GM21526 (cell line): Measurements from ENCODE around the gene SLC44A2.

Source experiments
- ATAC-seq: cut with Tn5 transposase; IDR thresholded peaks from one replicate; pipeline ENCODE4 v1.9.1; 2021; ENCODE audit warnings: moderate library complexity; ENCODE audit not compliant: unreplicated experiment, low FRiP score

SLC44A2 gene

DNA sequence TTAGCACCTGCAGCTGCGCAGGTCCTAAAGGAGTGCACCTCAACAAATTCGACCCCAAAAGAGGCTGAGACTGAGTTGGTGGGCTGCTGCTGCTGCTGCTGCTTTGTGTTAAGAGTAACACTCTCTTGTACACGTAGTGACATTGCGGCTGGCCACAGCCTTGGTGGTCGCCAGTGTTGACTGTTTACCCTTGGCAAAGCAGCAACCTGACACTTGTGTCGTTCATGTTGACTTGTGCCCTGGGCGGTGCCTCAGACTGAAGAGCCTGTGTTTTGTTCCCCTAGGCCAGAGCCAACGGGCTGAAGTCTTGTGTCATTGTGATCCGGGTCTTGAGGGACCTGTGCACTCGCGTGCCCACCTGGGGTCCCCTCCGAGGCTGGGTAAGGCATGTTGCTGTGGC, 53.5 kb downstream of the SLC44A2 start:
- no peak for ATAC-seq

DNA sequence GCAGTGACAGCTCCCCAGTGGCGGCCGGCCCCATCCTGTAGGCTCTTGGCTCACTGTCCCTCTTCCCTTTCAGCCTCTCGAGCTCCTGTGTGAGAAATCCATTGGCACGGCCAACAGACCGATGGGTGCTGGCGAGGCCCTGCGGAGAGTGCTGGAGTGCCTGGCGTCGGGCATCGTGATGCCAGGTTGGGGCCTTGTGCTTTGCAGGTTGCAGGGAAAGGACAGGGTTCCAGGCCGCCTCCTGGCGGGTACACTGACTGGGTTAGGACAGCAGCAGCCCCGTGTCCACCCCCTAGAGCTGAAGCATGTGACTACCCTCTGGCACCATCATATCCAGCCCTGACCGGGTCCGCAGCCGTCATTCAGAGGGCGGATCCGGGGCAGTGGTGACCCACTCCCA, 54.4 kb downstream of the SLC44A2 start:
- no peak for ATAC-seq

DNA sequence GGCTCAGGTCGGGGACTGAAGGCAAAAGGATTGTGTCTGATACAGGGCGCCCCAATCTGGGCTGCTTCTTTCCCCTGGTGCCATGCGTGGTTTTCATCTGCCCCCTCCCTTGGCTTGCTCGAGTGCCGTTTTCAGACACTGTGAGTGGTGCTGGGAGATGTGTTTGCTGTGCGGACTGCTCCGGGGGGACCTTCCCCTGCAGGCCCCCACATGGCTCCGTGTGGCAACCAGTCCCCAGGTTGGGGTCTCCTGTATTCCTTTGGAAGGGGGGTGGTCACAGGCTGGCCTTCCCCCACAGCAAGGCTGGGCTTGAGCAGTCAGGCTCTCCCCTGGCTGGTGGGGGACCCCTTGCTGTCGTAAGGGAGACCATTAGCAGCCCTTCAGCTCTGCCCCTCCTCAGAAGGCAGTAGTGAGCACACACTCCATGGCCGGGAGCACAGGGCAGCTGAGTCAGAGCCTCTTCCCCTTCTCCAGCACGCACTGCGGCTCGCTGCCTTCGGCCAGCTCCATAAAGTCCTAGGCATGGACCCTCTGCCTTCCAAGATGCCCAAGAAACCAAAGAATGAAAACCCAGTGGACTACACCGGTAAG, 55.3 kb downstream of the SLC44A2 start:
- no peak for ATAC-seq

DNA sequence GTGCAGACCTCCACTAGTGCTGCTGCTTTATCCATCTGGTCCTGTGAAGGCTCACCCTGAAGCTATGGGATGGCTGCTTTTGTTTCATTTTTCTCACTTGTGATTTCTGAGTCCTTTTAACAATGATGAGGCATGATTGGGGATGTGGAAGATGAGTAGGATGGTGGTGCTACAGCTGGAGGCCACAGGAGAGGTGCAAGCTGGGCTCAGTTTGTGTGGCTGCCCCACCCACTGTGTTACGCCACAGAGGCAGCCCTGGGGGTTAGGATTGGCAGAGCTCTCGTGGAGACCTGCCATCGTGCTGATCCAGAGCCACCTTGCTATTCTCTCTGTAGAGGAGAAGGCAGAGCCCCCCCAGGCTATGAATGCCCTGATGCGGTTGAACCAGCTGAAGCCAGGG, 56.3 kb downstream of the SLC44A2 start:
- ATAC-seq = no peak

DNA sequence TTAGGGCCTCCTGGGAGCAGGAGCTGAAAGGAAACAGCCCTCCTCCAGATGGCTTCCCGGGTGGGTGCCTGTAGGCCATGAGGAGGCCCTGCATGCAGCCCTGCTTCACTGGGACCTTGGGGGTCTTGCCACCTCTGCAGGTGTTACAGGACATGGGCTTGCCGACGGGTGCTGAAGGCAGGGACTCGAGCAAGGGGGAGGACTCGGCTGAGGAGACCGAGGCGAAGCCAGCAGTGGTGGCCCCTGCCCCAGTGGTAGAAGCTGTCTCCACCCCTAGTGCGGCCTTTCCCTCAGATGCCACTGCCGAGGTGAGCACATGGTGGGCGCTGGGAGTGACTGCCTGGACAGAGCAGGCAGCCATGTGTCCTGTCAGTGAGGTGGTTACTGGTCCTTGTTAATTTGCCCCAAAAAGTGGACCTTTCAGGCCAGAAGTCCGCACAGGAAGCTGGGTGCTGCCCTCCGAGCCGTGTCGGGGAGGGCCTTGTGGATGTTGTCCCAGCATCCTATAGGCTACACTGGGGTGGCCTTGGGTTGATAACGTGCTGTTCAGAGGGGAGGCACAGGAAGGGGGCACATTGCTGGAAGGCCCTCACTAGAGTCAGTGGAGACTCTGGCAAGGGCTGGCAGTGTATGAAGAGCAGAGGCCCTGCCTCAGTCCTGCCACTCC, 57.2 kb downstream of the SLC44A2 start:
- ATAC-seq = no peak

DNA sequence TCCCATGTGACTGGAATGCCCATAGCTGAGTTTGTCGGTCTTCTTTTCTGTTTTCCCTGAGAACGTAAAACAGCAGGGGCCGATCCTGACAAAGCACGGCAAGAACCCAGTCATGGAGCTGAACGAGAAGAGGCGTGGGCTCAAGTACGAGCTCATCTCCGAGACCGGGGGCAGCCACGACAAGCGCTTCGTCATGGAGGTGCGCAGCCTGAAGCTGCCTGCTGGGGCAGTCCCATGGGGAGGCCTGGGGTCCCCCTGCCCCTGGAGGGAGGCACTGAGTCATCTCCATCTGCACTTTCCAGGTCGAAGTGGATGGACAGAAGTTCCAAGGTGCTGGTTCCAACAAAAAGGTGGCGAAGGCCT, 57.7 kb downstream of the SLC44A2 start:
- no peak for ATAC-seq

DNA sequence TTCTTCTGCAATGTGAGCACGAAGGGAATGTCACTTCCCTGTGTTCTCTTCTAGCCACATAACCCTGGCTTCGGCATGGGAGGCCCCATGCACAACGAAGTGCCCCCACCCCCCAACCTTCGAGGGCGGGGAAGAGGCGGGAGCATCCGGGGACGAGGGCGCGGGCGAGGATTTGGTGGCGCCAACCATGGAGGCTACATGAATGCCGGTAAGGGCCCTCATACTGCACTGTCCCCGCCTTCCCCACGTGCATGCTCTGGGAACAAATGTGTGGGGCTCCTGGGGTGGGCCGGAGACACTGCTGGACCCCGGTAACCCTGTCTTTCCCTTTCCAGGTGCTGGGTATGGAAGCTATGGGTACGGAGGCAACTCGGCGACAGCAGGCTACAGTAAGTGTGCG, 58.2 kb downstream of the SLC44A2 start:
- ATAC-seq = no peak

DNA sequence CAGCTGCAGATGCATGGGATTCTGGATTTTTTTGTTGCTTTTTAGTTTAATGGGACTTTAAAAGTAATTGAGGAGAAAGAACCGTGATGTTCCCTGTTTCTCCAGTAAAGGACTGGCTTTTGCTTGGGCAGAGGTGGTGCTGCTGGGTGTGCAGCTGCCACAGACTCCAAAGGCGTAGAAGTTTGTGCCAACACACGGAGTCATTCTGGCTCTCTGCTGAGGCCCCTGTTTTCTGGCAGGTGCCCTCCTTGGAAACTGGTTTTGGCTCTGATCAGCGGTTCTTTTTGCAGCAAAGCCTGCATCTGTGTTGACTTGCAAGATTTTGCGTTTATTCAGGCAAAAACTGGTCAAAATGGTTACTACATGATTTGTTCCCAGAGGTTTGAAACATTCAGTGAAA, 59.9 kb downstream of the SLC44A2 start:
- ATAC-seq = no peak

DNA sequence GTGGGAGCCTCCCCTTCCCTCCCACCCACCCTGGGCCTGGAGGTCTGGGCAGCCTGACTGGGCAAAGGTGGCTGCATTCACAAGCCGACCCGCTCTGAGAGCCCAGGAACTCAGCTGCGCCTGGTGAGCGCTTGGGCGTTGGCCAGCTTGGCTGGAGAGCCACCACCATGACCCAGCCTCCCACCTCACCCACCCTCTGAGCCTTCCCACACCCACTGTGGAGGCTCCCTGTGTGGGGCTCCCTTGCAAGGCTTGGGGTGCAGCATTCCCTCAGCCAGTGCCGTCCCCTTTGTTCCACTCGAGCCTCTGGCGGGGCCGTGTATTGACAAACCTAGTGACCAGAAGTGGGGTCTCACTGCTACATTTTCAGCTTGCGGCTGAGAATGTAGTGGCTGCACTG, 60.8 kb downstream of the SLC44A2 start:
- no peak for ATAC-seq

DNA sequence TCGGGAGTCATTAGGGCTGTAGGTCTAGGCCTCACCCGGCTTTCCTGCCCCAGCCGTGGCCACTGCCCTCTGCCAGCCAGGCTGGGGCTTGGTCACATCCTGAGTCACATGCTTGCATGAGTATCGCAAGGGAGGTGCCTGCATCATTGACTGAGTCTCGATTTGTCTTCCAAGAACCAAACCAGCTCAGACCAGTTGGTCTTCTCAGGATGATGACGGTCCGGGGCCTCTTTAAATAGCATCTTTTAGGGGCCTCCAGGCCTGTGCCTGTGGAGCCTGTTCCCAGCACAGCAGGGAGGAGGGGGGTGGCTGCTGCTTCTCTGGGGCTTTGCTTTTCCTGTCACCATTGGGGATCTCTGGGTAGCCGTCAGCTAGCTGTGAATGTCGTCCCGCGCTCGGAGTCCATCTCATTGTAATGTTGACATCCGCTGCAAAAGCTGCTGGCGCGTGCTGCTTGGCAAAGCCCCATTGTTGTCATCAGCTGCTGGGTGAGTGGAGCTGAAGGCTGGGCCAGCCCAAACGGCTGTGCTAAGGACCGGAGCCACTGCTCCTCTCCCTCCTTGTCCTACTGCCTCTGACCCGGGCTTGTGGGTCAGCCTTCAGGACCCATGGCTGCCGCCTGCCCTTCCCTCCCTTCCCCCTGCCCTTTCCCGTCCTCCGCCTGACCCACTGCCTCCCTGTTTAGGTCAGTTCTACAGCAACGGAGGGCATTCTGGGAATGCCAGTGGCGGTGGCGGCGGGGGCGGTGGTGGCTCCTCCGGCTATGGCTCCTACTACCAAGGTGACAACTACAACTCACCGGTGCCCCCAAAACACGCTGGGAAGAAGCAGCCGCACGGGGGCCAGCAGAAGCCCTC, 61.5 kb downstream of the SLC44A2 start:
- no peak for ATAC-seq

DNA sequence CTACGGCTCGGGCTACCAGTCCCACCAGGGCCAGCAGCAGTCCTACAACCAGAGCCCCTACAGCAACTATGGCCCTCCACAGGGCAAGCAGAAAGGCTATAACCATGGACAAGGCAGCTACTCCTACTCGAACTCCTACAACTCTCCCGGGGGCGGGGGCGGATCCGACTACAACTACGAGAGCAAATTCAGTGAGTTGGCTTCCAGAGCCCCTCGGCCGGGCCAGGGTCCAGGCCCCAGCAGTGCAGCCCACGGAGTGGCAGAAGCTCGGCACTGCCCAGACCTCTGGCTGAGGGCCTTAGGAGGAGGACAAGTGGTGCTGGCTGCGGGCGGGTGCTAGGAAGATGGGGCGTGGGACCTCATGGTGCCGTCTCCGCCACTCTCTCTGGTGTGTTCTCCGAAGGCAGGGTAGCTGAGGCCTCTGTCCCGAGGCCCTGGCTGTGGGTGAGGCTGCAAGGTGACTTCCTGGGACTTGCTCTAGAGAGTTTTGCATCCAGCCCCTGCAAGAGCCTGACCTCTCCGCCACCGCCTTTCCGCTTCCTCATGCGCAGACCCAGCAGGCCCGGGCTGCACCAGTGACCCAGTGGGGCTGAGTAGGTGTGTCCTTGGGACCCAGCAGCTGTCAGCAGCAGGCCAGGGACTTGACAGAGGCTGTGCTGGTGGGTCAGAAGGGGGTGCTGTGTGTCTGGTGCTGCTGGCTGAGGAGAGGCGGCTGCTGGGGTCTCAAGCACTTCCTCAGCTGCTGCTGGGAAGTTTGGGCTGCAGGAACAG, 62.4 kb downstream of the SLC44A2 start:
- no peak for ATAC-seq

DNA sequence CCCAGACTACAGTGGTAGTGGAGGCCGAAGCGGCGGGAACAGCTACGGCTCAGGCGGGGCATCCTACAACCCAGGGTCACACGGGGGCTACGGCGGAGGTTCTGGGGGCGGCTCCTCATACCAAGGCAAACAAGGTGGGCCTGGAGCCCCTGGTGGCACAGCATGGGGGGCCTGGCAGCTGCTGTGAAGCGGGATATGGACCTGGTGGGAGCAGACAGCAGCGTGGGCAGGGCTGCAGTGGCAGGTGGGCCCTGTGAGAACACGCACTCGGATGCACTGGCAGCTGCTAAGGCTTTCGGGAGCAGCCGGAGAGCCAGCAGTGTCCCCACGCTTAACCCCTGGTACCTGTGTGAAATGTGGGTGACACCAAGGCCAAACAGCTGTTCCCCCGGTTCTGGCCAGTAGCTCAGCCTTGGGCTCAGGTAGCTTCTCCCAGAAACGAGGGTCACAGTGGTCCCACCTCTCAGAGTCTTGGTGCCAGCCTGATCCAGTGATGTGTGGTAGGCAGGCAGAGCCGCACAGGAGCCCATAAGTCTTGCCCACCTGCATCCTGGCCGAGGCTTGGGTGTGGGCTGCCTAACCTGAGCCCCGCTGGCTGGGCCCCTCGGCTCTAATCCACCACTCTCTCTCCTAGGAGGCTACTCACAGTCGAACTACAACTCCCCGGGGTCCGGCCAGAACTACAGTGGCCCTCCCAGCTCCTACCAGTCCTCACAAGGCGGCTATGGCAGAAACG, 63.4 kb downstream of the SLC44A2 start:
- no peak for ATAC-seq

DNA sequence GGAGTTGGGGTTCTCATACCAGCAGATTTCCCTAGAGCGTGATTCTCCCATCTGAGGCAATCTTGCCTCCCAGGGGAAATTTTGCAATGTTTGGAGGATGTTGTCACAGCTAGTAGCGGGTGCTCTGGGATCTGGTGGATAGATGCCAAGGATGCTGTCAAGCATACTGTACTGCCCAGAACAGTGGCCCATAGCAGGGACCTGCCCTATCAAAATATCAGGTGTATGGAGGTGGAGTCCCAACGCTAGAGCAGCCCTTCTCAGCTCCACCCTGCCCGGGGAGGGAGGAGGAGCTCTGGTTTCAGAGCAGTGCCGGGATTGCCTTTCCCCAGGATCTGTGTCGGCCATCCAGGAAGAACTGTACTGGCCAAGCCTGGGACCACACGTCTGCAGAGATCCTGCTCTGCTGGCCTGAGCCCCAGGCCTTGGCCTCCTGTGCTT, 65.0 kb downstream of the SLC44A2 start:
- ATAC-seq = no peak

DNA sequence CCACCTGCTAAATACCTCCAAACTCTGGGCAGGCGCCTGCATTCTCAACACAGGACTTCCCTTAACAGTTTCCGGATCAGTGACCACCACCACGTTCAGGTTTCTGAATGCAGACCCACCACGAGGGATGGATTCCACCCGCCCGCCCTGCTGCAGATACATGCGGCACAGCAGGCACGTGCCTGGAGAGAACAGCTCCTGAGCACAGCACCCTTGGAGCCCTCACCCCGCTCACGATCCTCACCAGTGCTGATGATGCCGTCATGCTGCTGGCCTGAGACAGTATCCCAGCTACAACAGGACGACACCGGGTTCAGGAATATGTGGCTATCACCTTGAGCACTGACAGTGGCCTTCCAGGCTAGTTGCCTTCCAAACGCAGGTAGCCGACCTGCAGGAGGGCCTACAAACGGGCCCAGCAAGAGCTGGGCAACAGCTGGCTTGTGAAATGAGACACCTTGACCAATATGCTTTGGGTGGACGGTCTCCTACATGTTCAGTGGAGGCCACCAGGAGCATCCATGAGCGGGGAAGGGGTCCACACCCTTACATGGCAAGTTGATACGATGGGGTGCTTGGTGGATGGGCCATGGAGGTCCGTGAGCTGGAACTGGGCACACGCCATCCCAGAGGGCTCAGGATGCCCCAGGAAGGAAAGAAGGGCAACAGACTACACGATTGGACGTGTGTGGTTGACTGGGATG, 66.0 kb downstream of the SLC44A2 start:
- ATAC-seq = no peak

DNA sequence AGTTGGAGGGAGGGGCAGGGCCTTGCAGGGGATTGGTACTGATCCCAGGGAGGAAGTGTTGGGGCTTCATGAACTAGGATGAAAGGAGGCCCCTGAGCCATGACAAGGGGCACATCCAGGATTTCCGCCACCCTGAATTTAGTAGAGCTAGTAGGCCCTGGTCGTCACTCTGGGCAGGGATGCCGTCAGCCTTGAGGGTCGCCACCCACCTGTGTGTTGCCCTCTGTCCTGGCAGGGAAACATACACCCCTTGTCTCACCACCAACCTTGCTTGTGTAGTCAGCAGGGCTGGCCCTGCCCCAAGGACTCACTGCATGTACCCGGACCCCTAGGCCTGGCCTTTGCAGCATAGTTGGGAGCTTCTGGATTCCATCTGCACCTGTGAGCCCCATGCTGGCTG, 66.5 kb downstream of the SLC44A2 start:
- no peak for ATAC-seq

DNA sequence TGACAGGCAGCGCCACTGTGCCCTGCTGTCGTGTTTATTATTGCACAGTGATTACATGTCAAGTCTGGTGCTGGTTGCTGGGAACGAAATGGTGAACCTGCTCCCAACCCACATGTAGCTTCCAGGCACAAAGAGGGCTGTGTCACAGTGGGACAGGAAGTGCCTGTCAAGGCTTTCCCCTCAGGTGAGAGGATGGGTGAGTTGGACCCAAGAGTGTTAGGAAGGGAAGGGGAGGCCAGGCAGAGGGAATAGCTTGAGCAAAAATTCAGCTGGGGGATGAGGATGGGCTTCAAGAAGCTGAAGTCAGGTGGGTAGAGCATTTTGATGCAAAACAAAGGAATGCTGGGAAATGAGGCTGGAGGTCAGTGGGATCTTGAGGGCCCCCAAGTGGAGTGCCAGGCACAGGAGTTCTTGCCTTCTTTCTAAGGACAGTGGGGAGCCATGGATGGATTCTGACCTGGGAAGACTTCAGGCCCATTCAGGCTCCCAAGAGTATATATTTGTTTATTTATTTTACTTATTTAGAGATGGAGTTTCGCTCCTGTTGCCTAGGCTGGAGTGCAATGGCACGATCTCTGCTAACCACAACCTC, 67.4 kb downstream of the SLC44A2 start:
- ATAC-seq = no peak
